ENCODE data around the gene SELENOH. TPM values are rescaled to one million over a fixed set of nuclear protein-coding genes. Genes with fewer than 3 reads are reported as not detected.
A peak's percentile ranks its signal among the peaks of the same experiment; 100 is the strongest.
"Not testable (repeated sequence)": the region's sequence is repeated elsewhere in the genome, so short reads cannot be mapped to it uniquely, and the experiment has no call there.

Gene SELENOH
- 235 and 274 TPM in 2 replicates for total RNA-seq (2014; rRNA removed; shearing (Covaris generic))

- peak; percentile 94 for DNase-seq (ENCODE audit: low spot score)
These were observed at the start of gene SELENOH for GRCh38 chr11:57741132-57742086. Gene SELENOH, plus strand, starts transcription at chr11:57741491. Its CDS starts 105 bp downstream, at chr11:57741596.

- no peak for DNase-seq (ENCODE audit: low spot score)
These were observed 42.4 kb upstream of the SELENOH start for GRCh38 chr11:57698843-57699365.

- no peak for DNase-seq (ENCODE audit: low spot score)
These were observed 41.5 kb upstream of the SELENOH start for GRCh38 chr11:57699813-57700212.

- DNase-seq (ENCODE audit: low spot score), result no peak
These were observed 40.9 kb upstream of the SELENOH start for GRCh38 chr11:57700425-57700824.

- no peak for DNase-seq (ENCODE audit: low spot score)
These were observed 38.0 kb upstream of the SELENOH start for GRCh38 chr11:57703341-57703740.

GRCh38 chr11:57704932-57705331 lies 36.4 kb upstream of the SELENOH start:
- no peak for DNase-seq (ENCODE audit: low spot score)

DNA sequence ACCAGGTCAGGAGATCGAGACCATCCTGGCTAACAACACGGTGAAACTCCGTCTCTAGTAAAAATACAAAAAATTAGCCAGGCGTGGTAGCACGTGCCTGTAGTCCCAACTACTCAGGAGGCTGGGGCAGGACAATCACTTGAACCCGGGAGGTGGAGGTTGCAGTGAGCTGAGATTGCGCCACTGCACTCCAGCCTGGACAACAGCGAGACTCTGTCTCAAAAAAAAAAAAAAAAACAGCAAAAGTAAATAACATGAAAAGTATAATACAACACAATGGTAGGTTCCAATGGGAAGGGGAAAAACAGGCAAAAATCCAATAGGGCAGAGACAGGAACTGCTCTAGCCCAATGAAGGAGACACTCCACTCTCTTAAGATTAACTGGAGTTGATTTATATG lies 35.9 kb upstream of the SELENOH start:
- not testable (repeated sequence) for DNase-seq (ENCODE audit: low spot score)

- DNase-seq (ENCODE audit: low spot score), result no peak
These were observed 31.4 kb upstream of the SELENOH start for GRCh38 chr11:57709802-57710367.

DNA sequence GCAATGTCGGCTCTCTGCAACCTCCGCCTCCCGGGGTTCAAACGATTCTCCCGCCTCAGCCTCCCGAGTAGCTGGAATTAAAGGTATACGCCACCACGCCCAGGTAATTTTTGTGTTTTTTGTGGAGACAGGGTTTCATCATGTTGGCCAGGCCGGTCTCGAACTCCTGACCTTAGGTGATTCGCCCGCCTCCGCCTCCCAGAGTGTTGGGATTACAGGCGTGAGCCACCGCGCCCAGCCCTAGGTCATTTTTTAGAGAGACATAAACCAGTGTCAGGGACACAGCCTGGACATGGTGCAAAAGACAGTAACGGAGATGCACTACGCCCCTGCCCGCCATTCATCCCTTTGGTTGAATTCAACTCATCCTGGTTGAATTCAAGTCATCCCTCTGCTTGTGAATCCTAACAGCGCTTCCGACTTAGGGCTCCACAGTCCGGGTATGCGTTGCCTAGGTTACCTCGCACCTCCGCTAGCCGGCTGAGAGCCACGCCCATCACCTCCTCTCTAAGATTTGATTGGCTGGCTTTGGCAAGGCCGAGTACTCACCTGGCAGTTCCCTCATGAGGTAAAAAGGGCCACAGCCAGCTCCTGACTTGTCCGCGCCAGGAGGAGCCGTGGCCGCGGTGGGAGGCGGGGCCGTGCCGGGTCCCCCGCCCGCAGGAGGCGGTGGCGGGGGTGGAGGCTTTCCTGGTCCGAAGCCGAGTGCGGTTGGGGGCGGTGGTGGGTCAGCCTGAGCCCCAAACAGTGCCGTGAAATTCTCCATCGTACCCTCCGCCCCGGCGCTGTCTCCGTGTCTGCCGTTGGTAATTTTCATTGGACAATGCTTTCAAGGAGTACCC lies 29.7 kb upstream of the SELENOH start, which contains the start of gene MED19:
Gene MED19, minus strand, starts transcription at position 802 of the 842 bp plus-strand sequence. Its CDS starts 36 bp downstream, at position 766.
- DNase-seq (ENCODE audit: low spot score), result peak; percentile 83

DNA sequence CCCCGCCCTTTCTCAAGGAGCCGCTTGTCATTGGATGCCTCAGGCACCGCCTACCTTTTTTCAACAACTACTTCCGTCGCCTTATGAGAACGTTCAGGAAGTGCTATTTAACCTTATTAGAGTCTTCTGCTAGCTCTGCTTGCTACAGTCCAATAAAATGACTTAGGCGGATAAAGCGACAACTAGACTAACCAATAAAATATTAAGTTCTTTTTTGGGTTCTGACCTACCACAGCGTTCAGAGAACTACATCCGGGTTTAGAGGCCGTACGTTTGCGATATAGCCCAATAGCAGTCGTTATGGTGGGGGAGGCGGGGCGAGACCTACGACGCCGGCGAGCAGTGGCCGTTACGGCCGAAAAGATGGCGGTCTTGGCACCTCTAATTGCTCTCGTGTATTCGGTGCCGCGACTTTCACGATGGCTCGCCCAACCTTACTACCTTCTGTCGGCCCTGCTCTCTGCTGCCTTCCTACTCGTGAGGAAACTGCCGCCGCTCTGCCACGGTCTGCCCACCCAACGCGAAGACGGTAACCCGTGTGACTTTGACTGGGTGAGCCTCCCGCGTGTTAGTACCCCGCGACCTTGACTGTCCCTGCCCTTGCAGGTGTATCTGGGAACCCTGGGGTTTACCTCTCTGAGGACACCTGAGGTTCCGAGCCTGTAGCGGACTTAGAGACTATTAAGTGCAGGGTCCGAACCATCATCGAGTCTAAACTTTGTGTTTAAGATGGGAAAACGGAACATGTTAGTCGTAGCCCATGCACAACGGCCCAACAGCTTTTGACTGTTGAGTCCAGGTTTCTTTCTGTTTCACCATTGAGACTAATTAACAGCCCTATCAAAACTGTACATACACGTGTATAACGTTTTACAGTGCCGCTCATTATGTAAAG lies 28.8 kb upstream of the SELENOH start, which contains the start of gene TMX2:
Gene TMX2, plus strand, starts transcription at position 338 of the 895 bp plus-strand sequence. Its CDS starts 26 bp downstream, at position 364.
- peak; percentile 99 for DNase-seq (ENCODE audit: low spot score)

DNA sequence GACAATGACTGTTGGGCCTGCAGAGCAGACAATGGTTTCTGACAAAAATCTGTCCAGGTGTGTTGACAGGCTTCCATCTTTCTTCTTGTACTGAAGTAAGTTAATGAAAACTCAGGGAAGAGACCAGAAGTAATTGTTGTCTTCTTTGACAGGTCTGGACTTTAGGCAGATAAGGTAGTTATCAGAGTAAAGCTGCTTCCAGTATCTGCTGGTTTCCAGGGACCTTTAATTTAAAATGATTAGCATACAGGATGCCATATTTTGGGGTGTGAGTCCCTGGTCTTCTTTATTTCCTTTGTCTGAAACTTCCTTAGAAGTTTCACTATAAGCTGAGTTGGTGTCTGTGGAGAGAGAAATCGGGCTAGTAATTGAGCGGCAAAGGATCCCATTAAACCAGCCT lies 27.5 kb upstream of the SELENOH start:
- no peak for DNase-seq (ENCODE audit: low spot score)

DNA sequence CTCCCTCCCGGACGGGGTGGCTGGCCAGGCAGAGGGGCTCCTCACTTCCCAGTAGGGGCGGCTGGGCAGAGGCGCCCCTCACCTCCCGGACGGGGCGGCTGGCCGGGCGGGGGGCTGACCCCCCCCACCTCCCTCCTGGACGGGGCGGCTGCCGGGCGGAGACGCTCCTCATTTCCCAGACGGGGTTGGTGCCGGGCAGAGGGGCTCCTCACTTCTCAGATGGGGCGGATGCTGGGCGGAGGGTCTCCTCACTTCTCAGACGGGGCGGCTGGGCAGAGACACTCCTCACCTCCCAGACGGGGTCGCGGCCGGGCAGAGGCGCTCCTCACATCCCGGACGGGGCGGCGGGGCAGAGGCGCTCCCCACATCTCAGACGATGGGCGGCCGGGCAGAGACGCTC lies 24.6 kb upstream of the SELENOH start:
- DNase-seq (ENCODE audit: low spot score), result not testable (repeated sequence)

DNA sequence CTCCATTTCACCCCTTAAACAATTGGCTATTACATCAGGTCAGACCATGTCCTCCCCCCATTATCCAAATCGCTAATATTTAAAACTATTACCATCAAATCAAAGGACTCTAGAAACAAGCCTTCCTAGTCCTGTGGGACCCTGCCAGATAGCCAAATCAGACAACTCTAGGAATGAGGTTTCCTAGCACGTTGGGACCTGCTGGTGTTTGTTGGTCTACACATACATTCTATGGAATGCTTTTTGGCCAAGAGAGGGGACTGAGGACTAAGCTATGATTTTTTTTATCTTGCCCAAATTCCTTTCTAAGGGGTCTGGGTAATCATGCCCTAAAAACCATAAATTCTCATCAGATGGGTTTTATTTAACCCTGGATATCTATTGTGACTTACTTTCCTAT lies 14.1 kb upstream of the SELENOH start:
- DNase-seq (ENCODE audit: low spot score), result no peak

- no peak for DNase-seq (ENCODE audit: low spot score)
These were observed 12.5 kb upstream of the SELENOH start for GRCh38 chr11:57728829-57729228.

GRCh38 chr11:57729479-57729878 lies 11.8 kb upstream of the SELENOH start:
- no peak for DNase-seq (ENCODE audit: low spot score)

GRCh38 chr11:57732661-57733060 lies 8.6 kb upstream of the SELENOH start:
- no peak for DNase-seq (ENCODE audit: low spot score)

- no peak for DNase-seq (ENCODE audit: low spot score)
These were observed 5.5 kb upstream of the SELENOH start for GRCh38 chr11:57735619-57736298.

DNA sequence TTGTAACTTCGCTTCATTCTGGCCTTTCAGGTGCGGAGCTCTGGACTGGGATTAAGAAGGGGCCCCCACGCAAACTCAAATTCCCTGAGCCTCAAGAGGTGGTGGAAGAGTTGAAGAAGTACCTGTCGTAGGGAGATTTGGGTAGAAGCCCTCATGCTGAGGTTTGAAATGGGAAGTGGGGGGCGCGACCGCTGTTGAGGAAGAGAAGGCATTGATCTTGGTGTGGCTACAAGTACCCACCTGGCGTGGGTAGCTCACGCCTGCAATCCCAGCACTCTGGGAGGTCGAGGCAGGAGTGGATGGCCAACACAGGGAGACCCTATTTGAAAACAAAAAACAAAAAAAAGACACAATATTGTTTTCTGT lies 779 bp downstream of the SELENOH start:
- no peak for DNase-seq (ENCODE audit: low spot score)

- DNase-seq (ENCODE audit: low spot score), result no peak
These were observed 3.1 kb downstream of the SELENOH start for GRCh38 chr11:57744357-57744756.

- DNase-seq (ENCODE audit: low spot score), result no peak
These were observed 3.9 kb downstream of the SELENOH start for GRCh38 chr11:57745206-57745605.
